HG02571 (cell line): Measurements from ENCODE around the gene POLA1.
"Not testable (repeated sequence)": the region's sequence is repeated elsewhere in the genome, so short reads cannot be mapped to it uniquely, and the experiment has no call there.

Experiments
- ATAC-seq: cut with Tn5 transposase; IDR thresholded peaks from one replicate; pipeline ENCODE4 v1.9.1; 2021; ENCODE audit warnings: mild to moderate bottlenecking, moderate library complexity; ENCODE audit not compliant: unreplicated experiment

The POLA1 gene

DNA sequence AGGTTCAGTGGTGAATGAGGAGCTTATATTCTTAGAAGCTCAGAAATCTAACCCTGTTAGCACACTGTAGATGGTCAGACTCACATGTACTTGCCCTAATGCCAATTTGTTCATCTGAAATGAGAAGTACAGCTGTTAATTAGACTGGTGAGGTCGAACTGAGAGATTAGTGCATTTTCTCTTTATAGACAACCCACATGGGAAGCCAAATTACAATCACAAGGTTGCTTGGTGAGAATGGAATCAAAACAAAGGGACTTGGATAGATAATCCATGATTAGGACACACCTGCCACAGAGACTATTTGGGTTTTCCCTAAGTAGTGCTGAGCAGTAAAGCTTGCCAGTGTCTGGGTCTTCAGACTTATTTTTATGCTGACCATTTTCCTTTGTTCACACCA is 88.3 kb downstream of the POLA1 start:
- ATAC-seq, result no peak

DNA sequence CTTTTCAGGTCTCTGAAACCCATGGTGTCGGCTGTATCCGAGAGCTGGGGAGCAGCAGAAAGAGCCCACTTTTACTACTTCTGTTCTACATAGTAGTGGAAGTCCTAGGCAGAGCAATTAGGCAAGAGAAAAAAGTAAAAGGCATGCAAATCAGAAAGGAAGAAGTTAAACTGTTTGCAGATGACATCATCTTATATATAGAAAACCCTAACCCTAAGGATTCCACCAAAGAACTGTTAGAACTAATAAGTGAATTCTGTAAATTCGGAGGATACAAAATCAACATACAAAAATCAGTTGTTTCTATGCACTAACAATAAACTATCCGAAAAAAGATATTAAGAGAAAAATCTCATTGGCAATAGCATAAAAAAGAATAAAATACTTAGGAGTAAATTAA is 95.3 kb downstream of the POLA1 start:
- ATAC-seq, result no peak

DNA sequence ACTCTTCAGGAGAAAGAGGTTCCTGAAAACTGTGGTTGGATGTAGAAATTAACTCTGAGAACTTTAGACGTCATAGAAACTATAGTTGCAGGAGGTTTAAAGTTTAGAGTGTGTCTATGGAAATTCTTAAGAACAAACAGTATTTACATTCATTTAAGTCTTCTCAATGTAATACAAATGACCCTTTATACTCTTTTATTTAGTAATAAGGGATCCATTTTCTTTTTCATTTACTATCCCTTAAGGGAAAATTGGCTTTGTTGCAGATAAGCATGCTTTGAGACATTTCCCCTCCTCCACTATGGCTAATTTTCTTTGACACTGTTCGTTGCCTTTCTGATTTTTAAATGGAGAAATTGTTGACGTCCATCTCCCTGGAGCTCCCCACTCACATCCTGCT is 96.4 kb downstream of the POLA1 start:
- ATAC-seq, result no peak

DNA sequence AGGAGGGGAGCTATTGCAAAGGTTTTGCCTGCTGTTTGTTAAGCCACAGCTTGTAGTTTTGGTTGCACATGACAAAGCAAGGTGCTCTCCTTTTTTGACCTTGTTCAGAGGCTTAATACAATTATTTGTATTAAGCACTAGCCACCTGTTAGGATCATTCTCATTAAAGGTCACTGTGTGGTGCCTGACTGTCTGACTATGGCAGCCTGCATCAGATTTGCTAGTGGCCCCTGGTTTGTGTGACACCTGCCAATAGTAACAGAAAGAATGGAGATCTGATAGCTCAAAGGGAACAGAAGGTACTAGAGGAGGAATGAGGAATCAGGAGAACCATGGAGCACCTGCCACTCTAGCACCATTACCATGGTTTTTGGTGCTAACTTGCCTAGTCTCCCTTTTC is 102.5 kb downstream of the POLA1 start:
- no peak for ATAC-seq

GRCh38 chrX:24799078-24799477 is 105.4 kb downstream of the POLA1 start:
- no peak for ATAC-seq

DNA sequence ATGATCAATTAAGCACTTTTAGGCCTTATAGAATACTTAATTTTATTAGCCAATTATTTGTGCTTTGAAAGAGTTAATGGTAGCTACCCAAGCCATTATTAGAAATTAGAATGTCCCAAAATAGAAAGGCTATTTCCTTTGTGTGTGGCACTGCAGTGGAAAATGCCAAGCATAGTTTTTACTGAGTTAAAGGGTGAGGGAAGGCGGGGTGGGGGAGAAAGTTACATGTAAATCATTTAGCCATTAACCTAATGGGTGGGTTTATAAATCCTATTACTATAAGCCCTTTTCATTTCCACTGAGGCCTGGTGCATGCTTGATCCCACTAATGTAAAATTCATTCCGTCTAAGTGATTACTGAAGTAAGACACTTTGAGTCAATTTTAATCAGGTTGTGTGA is 105.8 kb downstream of the POLA1 start:
- ATAC-seq, result no peak

DNA sequence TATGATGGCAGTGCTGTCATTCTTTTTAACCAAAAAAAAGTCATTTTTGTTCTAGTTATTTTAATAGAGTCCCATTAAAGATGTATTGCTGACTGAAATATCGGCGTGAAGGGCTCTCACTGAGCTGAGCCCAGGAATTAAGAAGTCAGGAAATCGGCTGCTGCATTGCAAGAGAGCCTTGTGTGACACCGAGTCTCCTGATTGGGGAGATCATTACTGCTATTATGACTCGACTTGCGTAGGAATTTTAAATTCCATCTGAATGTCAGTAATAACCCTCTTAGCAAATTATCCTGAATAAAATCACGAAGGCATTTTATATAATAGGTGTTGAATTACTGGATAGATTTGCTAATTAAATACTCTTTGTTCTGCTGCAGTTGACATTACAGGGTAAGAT is 111.5 kb downstream of the POLA1 start:
- no peak for ATAC-seq

GRCh38 chrX:24819807-24820206 is 126.1 kb downstream of the POLA1 start:
- not testable (repeated sequence) for ATAC-seq

GRCh38 chrX:24828147-24828546 is 134.4 kb downstream of the POLA1 start:
- ATAC-seq, result no peak

DNA sequence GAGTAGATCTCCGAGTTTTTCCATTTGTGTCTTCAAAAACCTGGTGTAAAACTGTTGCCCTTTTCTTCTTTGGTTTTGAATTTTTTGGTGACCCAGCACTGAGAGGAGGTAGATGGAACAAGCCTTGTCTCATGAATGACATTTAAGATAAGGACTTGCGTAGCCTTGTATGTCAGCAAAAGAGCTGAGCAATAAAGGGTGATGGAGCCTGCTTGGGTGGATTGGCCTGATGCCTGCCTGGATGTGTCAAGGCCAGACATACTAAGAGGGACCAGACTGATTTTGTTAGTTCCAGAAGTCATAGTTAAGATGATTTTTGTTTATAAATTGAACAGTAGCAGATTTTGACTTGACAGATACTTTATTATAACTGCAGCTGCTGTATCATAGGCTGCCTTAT is 134.9 kb downstream of the POLA1 start:
- no peak for ATAC-seq

DNA sequence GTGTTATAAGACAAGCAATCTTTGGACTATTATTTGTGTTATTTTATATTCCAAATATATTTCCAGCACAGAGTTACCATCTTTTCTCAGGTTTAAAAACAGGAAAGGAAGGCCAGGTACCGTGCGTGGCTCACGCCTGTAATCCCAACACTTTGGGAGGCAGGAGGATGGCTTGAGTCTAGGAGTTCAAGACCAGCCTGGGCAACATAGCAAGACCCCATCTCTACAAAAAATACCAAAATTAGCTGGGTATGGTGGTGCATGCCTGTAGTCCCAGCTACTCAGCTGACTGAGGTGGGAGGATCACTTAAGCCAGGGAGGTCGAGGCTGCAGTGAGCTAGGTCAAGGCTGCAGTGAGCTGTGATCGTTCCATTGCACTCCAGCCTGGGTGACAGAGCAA is 140.0 kb downstream of the POLA1 start:
- ATAC-seq, result no peak

GRCh38 chrX:24837966-24838365 is 144.2 kb downstream of the POLA1 start:
- no peak for ATAC-seq

- no peak for ATAC-seq
Measured at GRCh38 chrX:24838629-24839028, 144.9 kb downstream of the POLA1 start.

- no peak for ATAC-seq
Measured at GRCh38 chrX:24839331-24839730, 145.6 kb downstream of the POLA1 start.

- ATAC-seq, result no peak
Measured at GRCh38 chrX:24842486-24842885, 148.8 kb downstream of the POLA1 start.

DNA sequence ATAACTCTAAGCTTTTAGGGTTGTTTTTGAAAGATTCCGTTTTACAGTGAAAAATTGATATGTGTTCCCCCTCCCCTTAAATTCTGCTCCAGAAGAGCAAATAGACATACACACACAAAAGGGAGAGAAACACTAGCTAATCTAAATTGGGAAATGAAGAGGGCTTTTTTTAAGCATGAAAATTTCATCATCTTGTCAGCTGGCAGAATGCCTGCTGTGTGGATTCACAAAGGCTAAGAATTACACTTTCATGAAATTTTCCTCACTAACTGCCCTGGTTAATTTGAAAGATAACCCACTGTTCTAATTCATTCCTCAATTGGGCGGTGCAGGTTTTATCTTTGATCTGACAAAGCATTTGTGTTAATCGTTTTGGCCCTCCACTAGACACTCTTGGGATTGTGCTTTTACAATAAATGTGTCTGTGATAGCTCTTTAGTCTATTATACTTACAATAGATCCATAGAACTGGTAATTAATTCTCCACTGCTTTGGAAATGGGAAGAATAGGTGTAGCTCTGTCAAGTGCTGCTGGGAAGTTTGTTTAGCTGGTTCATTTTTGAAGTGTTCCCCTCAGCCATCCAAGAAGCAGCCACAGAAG is 152.9 kb downstream of the POLA1 start:
- no peak for ATAC-seq

GRCh38 chrX:24851289-24851688 is 157.6 kb downstream of the POLA1 start:
- ATAC-seq, result no peak

DNA sequence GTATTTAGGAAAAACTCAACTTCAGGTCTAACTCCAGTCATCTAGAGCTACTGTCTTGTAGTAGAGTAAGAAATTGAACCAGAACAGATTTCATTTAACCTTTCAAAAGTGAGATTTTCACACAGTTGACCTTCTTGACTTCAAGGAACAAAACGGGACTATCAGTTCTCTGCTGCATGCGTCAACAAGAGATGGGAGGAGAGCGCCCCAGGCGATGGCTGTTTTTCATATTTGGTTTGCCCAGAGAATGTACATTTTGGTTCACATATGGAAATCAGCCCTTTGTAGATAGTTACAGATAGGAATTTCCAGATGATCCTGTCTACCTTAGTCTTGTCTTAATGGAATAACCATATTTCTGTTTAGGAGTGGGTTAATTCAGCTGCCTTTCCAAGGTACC is 158.1 kb downstream of the POLA1 start:
- ATAC-seq, result no peak

DNA sequence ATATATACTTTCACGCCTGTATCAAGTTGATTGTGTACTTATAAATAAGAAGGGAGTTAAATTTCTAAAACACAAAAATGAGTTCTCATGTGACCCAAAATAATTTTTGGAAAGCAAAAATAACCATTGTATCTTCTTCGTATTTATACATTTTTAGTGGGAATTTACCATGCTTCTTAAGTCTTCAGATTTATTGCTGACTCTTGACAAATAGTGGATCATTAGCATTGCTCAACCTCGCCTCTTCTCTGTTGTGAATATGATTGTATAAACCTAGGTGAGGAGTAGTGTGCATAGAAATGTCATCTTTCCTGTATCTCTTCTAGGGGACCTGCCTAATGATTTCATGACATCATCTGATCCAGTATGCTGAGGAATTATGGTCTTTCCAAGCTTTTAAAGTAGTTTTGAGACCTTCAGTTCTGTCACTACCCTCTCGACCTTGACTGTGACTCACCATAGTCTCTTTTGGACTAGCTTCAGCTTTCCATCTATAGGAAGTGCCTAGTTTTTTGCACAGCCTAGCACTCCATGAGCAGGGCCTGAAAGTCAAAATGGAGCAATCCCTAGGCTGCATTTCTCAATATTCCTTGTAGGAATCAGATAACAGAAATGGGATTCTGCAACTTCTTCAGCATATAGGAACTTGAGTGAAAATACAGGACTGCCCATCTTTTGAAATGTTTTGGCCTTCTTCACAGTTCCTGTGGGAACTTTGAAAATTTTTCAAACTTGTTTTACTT is 164.5 kb downstream of the POLA1 start:
- ATAC-seq, result no peak

DNA sequence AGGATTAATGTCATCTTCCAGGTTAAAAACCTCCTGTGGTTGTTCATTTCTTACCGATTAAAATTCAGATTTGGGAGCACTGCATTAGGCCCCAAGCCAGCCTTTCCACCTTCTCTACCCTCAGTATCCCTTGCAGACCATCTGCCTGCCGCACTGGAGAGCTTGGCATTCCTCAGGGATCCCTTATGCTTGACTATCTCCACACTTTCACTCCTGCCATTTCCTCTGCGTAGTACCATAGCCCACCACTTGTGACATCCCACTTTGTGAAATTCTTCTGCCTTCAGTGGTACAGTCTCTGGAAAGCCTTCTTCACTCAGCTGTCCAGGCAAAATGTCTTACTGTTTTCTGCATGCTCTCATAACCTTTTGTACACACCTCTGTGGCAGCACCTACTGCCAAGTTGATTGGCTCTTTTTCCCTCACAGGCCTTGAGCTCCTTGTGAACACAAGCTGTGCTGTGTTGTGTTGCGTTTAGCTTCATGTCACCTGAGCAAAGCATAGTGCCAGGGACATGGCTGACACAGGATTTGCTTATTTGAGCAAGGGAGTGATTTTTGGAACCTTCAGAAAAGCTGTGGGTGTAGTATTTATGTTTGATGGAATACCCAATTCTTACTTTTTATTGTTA is 165.6 kb downstream of the POLA1 start:
- no peak for ATAC-seq

GRCh38 chrX:24860140-24860539 is 166.4 kb downstream of the POLA1 start:
- ATAC-seq, result no peak

- ATAC-seq, result no peak
Measured at GRCh38 chrX:24862343-24862742, 168.6 kb downstream of the POLA1 start.
